Globus pallidus (tissue), 1 donor: ENCODE data around the gene ADGRL3.

Source experiments
- DNase-seq: peaks from one replicate; pipeline ENCODE4 v3.0.0-alpha.2; 2015; ENCODE audit warnings: low spot score

ADGRL3 gene

DNA sequence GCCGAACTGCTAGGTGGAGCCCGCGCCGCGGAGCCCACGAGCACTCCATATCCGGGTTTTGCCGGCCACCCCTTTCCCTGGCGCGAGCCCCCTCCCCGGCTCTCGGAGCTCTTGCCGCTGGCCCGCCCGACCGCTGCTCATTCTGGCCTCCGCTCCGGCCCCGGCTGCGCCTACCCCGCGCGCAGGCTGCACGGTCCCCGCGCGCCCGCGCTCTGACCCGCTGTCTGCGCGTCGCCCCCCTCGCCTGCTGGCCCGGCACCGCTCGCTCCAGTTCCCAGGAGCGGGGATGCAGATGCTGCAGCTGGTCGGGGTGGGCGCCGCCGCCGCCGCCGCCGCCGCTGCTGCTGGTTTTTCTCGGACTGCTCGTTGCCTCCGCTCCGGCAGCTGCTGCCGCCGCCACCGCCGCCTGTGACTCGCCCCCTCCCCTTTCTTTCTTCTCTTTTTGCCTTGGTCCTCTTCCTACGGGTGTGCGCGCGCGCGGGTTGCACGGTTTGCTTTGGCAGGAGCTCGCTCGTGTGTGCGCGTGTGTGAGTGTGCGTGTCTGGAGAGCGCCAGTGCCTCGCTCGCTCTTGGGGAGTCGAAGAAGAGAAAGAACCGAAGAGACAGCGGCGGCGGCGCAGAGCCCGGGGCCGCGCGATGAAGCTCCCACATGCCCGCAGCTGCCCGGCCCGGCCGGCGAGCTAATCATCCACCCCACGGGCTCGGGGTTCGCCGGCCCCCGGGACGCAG lies at the start of gene ADGRL3:
Gene ADGRL3, plus strand, starts transcription at position 140 of the 729 bp plus-strand sequence.
- peak; percentile 70 for DNase-seq

DNA sequence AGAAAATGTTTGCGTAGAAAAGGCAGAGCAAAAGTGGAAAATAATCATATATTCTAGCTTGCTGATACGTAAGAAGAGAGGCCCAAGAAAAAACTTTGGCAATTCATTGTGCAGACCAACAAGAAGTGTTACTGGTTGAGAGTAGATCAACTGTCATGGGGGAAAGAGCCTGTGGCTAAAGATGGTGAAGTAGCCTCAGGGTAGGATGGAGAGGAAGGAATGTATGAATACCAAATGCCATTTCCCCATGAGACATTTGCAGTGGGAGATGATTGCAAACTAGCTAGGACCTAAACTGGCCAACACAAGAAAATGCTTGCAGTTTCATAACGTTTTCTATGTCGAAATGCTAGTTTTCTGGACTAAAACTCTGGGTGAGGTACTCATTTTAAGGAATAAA lies 47.7 kb upstream of the ADGRL3 start:
- DNase-seq = no peak

DNA sequence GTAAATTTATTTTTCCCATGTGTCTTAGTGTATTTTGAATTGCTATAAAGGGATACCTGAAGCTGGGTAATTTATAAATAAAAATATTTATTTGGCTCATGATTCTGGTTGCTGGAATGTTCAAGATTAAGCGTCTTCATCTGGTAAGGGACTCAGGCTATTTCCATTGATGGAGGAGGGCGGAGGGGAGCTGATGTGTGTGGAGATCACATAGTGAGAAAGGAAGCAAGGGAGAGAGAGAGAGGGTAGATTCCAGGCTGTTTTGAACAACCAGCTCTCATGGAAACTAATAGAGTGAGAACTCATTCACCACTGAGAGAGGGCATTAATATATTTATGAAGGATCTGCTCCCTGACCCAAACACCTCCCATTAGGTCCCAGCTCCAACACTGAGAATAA lies 39.6 kb upstream of the ADGRL3 start:
- DNase-seq = no peak

DNA sequence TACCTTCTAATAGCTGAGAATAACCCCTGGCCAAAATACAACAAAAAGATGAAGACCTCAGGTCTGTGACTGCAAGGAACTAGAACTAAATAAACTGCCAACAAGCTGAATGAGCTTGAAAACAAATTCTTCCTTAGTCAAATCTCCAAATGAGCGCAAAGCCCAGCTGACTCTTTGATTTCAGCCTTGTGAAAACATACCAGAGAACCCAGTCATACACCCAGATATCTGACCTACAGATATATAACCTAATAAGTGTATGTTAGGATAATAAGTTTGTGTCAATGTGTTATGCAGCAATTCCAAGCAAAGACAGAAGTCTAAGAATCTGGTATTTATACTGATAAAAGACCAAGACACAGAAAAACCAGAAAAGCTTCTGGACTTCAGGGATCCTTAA lies 38.0 kb upstream of the ADGRL3 start:
- no peak for DNase-seq

DNA sequence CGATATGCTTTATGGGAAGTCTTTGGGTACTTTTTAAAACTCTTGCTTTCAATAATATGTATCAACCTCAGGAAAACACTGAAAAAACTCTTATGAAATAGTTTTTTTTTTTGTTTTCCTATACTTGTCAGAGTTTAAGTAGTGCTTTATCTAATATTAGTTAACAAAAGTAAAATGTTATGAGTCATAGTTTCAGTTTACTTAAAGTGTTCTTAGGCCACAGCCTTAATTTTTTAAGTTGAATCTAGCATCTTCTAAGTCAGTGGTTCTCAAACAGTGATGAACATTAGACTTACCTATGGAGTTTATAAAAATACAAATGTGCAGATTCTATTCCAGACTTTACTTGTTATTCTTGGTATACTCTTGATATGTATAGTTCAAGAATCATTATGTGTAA lies 26.3 kb upstream of the ADGRL3 start:
- DNase-seq = no peak

DNA sequence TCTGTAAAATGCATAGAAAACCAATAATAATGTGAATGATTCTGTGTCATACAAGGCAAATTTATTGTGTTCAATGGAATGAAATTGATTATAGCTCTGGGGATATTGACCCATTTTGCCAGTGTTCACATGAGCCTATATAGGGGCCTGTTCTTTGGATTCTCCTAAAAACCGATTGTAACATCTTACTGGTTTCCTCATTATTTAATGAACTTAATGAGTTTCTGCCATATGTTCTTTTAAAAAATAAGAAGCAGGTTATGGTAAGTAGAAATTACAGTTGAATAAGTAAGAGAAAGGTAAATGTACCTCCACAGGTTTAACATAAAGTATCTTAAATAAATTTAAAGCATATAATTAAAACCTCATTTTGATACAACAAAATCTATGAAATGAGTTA lies 24.6 kb upstream of the ADGRL3 start:
- DNase-seq = no peak

DNA sequence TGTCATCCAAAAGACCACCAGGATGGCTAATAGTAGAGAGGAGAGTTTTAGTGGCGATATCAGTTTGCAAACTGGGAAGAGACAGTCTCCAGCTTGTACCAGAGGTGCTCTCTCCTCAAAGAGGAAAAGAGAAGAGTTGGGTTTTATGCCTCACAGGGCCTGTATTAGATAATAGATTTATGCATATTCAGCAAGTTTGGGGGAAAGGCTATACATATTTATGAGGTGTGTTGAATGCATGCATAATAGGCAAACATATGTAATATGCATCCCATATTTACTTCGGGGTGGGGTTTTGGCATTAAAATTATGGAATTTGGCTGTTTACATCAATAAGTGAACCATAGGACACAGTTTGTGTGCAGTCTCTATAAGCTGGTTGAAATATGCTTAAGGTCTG lies 22.8 kb upstream of the ADGRL3 start:
- no peak for DNase-seq

DNA sequence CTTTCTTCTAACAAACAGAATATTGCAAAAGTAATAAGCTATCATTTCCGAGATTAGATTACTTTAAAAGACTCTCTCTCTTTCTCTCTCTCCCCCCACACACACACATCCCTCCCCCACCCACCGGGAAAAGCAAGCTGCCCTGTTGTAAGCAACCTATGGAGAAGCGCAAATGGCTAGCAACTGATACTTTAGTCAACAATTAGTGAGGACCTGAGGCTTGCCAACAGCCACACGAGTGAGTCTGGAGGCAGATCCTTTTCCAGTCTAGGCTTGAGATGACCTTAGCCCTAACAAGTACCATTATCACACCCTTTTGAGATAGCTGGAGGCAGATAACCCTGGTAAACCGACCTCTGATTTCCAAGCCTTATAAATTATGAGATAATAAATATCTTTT lies 19.7 kb upstream of the ADGRL3 start:
- no peak for DNase-seq

DNA sequence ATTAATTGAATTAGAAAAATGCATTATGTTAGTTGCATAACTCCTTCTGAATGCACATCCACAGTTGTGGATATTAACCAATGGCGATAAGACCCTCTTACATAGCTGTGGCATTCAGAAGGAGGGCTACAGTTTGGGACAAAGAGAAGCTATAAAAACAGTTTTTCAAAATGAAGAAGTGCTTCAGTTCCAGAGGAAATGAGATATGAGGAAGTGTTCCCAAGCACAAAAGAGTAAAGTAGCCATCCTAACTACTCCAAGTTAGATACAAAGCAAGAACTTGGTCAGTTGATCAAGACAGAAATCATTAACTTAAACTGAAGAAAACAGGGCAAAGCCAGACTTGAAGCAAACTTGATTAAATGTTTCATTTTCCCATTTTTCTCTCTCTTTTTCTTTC lies 17.2 kb upstream of the ADGRL3 start:
- DNase-seq = no peak

DNA sequence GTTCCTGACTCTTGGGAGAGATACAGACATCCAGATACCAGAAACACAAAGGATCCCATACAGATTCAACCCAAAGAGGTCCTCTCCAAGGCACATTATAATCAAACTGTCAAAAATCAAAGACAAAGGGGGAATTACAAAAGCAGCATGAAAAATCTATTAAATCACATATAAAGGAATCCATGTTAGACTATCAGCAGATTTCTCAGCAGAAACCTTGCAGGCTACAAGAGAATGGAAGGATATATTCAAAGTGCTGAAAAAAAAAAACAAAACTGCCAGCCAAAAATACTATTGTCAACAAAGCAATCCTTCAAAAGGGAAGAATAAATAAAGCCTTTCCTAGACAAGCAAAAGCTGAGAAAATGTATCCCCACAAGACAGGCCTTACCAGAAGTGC lies 14.8 kb upstream of the ADGRL3 start:
- no peak for DNase-seq

DNA sequence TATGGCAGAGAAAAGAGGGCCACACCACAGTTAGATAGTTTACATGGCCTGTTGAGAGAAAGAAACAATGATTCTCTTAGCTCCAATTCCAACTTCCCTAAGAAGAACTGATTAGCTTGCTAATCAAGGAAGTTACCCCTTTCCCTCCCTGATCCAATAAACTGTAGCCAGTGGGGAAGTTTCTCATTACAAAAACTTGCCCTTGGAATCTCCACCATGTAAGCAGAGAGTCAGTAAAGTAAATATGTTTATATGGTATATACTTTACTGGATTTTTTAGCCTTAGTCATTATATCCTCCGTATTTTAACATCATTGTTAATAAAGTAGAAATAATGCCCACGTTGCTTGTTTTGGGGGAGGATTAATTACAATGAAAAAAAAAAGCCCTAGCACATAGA lies 7.7 kb upstream of the ADGRL3 start:
- DNase-seq = no peak

DNA sequence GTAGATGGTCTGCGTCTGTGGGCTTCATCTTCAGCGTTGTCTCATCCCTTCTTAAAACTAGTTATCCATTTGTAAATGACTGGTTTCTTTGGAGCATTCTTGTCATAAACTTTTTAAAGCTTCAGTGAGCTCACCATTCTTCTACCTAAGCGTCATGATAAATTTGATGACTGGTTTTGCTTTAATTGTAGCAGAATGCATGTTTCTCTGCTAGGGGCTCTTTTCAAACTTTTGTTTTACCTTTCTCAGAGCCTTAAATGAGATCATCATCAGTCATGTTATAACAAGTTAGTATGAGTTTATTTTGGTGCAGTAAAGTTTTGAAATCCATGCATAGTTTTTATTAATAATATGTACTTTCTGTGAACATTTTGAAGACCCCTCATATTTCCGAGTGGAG lies 6.3 kb upstream of the ADGRL3 start:
- DNase-seq = no peak

DNA sequence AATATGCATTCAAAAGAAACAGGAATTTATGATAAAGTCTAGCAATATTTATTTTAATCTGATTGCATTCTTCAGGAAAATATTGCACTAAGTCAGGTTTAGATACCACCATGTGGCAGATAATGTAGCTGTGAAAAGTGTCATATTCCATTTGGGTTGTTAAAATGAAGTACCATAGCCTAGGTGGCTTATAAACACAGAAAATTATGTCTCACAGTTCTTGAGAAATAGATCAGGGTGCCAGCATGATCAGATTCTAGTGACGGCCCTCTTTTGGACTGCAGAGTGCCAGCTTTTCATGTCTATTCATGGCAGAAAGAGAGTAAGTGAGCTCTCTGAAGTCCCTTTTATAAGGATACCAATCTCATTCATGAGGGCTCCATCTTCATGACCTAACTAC lies 5.6 kb upstream of the ADGRL3 start:
- DNase-seq = no peak

DNA sequence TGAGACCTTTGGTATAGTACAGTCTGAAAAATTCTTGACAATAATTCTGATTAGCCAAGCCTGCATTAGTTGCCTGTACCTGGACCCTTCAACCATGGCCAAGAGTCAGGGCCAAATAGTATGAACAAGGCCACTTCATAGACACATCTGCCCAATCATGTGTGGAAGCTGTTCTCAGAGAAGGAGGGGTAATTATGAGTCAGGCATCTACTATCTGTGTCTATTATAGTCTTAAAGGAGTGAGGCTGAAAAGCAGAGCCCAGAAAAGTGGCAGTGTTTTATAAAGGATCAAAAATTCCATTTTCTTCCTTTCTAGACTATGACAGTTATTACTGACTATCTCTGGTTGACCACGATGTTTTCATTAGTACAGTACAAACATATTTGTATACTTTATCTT lies 5.0 kb upstream of the ADGRL3 start:
- no peak for DNase-seq

DNA sequence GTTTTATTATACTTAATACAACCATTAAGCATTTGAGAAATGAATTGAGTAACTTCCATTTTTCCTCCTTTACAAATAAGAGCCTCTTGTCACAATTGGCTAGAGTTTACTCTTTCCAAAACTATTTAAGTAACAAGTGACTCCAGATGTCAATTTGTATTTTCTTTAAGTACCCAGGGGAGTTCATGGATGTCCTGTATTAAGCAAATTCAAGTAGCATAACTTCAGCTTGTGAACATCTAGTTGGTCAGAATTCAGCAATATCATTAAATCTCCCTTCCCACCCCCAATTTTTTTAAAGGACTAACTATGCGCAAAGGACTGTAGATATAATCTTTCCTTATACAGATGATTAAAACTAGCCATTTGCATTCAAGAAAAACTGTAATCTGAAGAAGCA lies 1.4 kb upstream of the ADGRL3 start:
- DNase-seq = no peak

DNA sequence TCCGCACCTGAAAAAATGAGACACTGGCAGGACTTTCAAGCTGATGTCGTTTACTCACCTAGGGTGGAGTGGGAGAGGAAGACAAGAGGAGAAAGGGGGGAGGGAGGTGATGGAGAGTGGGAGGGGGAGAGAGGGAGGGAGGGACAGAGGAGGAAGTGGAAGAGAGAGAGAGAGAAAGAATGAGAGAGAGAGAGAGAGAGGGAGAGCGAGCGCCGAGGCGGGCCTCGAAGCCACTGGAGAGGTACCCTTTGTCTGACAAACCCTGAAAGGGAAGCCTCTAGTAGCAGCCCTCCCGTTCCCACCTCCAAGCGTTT lies 296 bp upstream of the ADGRL3 start:
- DNase-seq = no peak

DNA sequence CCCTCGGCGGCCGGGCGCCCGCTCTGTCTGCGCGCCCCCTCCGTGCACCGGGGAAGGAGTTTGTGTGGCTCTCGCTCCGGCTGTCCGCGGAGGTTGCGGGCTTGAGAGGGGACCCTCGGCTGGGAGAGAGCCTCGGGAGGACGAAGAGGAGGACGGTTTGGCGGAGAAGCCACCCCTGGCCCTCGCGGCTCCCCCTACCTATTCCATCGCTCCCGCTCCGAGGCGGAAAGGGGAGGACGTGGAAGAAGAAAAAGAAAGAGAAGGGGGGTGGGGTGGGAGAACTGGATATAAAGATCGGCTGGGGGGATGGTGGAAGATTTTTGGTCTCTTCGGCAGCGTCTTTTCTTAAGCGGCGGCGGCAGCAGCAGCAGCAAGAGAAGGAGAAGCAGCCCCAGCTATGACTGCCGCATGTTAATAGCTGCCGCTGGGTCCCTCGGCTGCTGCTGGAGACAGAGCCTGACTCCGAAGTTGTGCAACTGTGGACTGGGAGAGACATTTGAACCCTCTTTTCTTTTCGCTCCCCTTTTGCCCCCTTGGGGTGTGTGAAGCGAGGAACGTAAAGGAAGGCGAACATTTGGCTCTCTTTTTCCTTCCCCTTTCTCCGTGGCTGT lies 895 bp downstream of the ADGRL3 start:
- peak; percentile 68 for DNase-seq

DNA sequence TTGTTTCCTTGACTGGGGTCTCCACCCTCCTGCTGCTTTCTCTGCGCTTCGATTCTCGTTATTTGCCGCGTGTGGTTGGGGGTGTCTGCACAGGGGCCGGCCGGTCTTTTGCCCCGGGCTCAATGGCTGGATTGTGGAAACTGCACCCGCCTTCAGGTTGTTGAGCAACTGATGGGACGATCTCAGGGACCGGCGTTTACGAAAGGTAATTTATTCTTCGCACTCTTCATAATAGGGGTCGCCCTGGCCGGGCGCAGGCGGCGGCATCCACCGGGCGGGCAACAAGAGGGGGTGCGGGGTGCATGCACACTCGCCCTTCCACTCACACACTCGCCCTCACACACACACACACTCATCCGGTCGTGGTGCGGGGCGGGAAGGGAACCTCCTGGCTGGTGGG lies 1.4 kb downstream of the ADGRL3 start:
- no peak for DNase-seq

DNA sequence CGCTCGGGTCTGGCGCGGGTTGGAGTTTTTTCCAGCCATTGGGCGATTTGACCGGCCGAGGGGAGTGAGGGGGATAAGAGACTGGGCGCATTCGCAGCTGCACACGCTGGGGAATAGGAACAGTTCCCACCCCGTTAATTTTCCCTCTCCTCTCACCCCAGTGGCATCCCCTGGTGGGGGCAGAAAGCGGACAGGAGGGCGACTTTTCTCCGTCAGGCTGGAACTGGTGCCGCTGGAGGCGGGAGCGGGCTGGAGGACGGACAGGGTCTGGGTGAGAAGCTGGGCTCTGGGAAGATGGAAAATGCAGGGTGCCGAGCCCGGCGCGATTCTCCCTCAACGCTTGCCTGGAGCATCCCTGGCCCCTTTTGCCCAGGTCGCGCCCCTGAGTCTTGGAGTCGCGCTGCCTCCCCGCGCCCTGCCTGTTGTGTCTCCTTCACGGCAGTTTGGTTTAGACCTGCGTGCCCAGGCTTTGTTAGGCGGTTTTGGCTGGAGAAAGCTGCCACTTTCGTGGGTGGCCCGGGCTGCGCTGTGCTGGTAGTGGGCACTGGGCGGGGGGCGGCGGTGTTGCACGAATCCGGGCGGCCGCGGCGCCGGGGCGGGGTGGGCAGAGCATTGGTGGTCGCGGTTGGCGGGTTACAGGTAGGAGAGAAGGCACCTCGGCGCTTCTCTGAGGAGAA lies 2.0 kb downstream of the ADGRL3 start:
- DNase-seq = peak; percentile 66

DNA sequence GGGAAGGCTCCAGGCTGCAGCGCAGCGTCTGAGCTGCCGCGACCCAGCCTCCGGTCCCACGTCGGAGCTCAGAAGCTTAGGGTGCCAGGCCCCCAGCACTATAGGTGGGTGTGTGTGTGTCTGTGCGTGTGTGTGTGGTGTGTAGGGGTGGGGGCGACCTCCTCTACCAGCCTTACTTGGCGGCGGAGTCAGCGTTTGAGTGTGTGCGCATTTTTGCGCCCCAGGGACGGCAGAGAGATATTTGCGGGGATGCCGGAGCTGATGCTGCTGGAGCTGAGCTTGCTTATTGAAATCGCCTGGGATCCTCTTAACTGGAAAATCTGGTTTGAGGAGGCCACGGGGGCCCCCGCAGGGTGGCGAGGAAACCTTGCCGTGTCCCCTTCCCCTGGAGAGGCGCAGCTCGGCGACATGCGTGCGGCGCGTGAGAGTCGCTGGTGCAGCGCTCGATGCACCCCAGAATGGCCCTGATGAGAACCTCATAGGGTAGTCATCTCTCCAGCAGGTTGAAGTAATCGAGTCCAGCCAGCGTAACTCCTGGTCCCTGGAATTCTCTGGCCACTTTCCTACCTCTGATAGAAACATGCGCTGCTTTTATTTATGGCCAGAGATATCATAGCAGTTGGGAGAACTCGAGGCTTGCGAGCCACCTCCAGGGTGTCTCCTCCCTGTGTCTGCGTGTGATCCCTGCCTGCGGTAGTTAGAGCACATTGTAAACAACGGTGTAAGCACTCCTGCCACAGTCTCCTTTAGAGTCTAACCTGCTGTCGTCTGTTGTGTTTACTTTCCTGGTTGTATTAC lies 2.7 kb downstream of the ADGRL3 start:
- no peak for DNase-seq

DNA sequence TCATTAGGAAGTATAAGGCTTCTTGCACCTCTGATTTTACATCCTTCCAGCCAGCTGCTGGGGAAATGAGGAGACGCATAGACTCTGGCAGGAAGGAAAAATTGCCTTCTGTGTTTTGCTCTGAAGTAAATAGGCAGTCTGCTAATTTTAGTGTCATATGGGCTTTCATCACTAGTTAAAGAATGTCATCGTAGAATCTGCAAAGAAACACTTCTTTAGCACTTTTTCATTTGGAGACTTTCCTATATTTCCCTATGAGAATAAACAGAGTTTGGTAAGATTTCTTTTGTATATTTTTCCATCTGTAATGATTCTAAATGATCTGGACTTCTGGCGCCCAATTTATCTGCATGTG lies 3.3 kb downstream of the ADGRL3 start:
- no peak for DNase-seq

DNA sequence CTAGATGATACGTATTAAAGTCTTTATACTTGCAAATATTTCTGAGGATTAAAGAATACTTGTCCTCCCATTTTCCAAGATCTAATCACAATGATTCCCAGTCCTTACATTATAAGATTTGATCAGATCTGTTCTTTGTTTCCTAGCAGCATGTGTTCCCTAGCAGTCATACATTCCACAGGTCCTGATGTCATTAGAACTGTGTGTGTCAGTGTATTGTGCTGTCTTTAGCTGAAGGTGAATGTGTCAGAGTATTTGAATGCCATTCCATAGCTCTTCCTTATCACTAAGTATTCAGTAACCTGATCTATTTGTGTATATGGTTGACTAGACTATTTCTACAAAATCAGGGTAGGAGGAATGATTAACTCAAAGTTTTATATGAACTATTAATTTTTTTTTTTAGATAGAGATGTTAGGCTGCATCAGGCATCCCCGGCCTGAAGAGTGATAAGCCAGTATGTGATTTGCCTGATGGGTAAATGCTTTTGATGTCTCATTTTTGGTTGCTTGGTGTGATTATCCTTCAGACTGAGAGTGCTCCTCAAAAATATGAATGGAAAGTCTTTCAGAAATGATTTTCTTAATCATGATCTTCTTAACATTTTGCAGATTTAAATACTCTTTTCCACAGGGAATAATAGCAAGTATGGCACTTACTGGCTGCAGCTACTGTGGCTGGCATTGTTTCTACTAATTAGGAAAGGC lies 4.4 kb downstream of the ADGRL3 start:
- DNase-seq = no peak
